GM12873 (cell line): ENCODE results near the gene ZNF414.
A peak's percentile ranks its signal among the peaks of the same experiment; 100 is the strongest.

Experiments
- TF ChIP-seq, protein P1 (sequence below): IDR thresholded peaks from 2 replicates; pipeline ENCODE4 v1.5.1; 2012; ENCODE audit warnings: low read depth, mild to moderate bottlenecking, moderate library complexity, low read length, control low read depth; ENCODE audit not compliant: insufficient read depth; ENCODE audit errors: missing control alignments

ZNF414 gene

DNA sequence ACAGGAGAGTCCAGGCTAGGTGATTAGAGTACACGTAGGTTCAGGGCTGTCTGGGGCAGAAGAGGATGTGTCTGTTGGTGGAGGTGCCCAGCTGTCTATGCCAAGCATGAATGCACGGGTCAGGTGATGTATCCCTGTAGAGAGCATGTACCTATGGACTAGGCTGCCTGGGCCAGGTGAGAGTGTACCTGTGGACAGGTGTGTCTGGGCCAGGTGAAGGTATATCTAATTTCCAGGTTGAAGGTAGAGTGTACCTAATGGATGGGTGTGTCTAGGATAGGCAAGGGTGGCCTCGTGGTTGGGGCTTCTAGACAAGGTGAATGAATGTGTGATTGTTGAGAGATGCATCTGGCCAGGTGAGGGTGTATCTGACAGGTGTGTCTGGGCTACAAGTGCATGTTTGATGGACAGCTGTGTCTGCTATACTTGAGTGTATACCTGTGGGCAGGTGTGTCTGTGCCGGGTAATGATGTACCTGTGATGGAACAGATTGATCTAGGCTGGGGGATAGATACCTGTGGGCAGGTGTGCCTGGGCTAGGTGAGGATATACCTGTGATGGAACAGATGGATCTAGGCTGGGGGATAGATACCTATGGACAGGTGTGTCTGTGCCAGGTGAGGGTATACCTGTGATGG lies 15.5 kb upstream of the ZNF414 start:
- TF ChIP-seq, protein P1, sequence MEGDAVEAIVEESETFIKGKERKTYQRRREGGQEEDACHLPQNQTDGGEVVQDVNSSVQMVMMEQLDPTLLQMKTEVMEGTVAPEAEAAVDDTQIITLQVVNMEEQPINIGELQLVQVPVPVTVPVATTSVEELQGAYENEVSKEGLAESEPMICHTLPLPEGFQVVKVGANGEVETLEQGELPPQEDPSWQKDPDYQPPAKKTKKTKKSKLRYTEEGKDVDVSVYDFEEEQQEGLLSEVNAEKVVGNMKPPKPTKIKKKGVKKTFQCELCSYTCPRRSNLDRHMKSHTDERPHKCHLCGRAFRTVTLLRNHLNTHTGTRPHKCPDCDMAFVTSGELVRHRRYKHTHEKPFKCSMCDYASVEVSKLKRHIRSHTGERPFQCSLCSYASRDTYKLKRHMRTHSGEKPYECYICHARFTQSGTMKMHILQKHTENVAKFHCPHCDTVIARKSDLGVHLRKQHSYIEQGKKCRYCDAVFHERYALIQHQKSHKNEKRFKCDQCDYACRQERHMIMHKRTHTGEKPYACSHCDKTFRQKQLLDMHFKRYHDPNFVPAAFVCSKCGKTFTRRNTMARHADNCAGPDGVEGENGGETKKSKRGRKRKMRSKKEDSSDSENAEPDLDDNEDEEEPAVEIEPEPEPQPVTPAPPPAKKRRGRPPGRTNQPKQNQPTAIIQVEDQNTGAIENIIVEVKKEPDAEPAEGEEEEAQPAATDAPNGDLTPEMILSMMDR = no peak

DNA sequence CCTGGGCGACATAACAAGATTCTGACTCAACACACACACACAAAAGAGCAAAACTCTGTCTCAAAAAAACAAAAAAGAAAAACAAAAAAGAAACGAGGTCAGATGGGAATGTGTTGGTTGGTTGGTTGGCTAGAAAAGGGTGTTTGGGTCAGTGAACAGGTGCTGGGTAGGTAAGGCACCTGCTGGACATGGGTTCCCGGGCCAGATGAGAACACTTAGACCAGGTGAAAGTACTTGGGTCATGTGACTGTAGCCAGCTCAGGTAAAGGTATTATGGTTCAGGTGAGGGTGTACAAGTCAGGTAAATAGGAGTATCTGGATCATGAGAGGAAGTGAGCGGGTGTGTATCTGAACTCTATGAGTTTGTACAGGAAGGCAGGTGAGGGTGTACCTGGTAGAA lies 14.5 kb upstream of the ZNF414 start:
- TF ChIP-seq, protein P1 = no peak

DNA sequence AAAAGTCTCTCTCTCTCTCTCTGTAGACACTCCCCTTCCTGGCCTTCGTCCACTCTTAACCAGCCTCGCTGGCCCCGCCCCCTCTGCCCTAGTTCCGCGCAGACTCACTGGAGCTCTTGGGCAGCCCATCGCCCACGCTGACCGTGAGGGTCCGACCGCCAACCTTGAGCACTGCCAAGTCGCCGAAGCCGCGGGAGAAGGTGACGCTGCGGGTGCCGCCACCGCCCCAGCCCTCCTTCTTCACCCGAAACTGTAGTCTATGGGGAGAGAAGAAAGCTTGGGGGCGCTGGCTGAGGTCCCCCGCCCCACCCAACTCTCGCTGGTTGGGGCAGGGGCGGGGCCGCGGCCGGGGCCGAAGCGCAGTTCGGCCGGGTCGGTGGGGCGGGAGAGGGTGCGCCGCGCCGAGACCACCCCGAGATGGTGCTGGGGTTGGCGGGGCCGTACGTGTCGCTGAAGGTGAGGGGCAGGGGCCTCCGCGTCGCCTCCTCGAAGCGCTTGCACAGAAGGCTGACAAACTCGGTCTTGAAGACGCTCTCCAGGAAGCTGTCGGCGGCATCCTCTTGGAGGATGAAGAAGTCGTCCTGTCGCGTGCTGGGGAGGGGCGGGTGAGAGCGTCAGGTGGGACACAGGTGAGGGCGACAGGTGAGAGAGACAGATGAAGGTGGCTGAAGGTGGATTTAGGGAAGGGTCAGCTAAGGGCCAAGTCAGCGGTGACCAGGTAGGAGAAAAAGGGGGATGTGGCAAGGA lies 12.6 kb upstream of the ZNF414 start:
- TF ChIP-seq, protein P1 = no peak

DNA sequence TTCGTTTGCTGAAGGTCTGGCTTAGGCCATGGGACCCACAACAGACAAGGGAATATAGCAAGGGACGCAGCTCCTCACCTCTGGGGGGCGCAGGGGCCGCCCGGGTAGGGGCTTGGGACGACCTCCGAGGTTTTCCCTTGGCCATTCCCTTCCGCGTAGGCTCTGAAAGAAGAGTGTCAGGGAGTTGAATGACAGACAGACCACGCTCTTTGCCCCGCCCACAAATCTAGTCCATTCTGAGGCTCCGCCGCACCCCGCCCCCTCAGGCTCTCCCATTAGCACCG lies 11.4 kb upstream of the ZNF414 start:
- TF ChIP-seq, protein P1 = peak; percentile 22

DNA sequence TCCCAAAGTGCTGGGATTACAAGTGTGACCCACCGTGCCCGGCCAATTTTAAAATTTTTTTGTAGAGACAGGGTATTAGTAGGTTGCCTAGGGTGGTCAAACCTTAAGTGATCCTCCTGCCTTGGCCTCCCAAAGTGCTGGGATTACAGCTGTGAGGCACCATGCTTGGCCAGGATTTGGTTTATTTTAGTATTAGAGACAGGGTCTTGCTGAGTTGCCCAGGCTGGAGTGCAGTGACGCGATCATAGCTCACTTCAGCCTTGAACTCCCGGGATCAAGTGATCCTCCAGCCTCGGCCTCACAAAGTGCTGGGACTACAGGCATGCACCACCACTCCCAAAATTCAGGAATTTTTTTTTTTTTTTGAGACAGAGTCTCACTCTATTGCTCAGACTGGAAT lies 5.4 kb upstream of the ZNF414 start:
- TF ChIP-seq, protein P1 = no peak

DNA sequence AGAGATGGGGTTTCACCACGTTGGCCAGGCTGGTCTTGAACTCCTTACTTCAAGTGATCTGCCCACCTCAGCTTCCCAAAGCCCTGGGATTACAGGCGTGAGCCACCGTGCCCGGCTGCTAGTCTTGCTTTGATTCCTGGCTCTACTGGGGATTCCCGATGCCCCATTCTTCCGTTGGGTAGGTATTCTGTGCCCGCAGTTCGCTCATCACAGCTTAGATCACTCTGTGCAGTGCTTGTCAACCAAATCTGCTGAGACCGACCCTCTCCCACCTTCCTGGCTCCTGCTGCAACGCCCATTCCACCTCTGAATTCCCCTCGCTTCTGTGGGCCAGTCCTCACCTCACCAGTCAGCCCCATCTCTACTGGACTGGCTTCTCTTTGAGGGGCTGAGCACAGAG lies 4.6 kb upstream of the ZNF414 start:
- TF ChIP-seq, protein P1 = no peak

DNA sequence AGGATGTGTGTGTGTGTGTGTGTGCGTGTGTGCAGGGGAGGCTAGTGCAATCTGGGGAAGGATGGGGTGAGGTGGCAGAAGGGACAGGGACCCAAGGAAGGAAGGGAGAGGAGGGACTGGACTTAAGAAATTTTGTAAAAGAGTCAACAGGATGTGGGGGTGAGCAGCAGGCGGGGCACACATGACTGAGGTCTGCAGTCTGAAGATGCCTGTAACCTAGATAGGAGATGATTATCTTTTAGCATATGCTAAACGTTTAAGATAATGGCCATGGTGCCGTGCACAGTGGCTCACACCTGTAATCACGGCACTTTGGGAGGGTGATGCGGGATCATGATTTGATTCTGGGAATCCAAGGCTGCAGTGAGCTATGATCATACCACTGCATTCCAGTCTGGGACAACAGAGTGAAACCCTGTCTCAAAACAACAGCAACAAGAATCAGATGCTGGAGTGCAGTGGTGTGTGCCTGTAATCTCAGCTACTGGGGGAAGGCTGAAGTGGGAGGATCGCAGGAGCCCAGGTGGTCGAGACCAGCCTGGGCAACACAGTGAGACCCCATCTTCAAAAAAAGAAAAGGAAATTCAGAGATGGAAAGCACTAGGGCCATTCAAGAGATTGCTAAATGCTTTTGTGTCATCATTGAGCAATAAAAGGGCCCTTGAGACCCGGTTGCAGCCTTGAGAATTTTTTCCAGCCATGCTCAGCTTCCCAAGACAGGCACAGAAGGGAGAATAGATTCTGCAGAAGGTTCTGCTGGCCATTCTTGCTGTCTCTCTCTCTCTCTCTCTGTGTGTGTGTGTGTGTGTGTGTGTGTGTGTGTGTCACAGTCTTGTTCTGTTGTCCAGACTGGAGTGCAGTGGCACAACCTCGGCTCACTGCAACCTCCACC lies 3.8 kb upstream of the ZNF414 start:
- TF ChIP-seq, protein P1 = no peak
